ENCODE measurements around the gene EBF3.

GRCh38 chr10:129969911-129970464, 5.9 kb upstream of the EBF3 start:
- TF ChIP-seq POLR2A (IDR thresholded peaks at IDR 0.05; ENCODE audit: low read length) (no peak), GATA1 (IDR thresholded peaks at IDR 0.05; ENCODE audit: low read depth, low read length) (no peak)
